ENCODE results near the gene KCNJ10.
A peak's percentile ranks its signal among the peaks of the same experiment; 100 is the strongest.

GRCh38 chr1:160046494-160047110 is 23.4 kb downstream of the KCNJ10 start:
- TF ChIP-seq, protein P1, sequence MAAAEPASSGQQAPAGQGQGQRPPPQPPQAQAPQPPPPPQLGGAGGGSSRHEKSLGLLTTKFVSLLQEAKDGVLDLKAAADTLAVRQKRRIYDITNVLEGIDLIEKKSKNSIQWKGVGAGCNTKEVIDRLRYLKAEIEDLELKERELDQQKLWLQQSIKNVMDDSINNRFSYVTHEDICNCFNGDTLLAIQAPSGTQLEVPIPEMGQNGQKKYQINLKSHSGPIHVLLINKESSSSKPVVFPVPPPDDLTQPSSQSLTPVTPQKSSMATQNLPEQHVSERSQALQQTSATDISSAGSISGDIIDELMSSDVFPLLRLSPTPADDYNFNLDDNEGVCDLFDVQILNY (CRISPR knock-in tag; IDR thresholded peaks at IDR 0.05) = no peak
- TF ChIP-seq CTCF (IDR thresholded peaks at IDR 0.05) = peak; percentile 57; the same call in 1 of the 2 replicates
- no peak for TF ChIP-seq ZNF121 (CRISPR knock-in tag; IDR thresholded peaks at IDR 0.05)
- no peak for TF ChIP-seq TEAD4 (CRISPR knock-in tag; IDR thresholded peaks at IDR 0.05)
- no peak for TF ChIP-seq IRF2 (CRISPR knock-in tag; IDR thresholded peaks at IDR 0.05; ENCODE audit: borderline replicate concordance, low read depth)
- TF ChIP-seq ZNF416 (CRISPR knock-in tag; IDR thresholded peaks at IDR 0.05) = no peak
- TF ChIP-seq, protein P2, sequence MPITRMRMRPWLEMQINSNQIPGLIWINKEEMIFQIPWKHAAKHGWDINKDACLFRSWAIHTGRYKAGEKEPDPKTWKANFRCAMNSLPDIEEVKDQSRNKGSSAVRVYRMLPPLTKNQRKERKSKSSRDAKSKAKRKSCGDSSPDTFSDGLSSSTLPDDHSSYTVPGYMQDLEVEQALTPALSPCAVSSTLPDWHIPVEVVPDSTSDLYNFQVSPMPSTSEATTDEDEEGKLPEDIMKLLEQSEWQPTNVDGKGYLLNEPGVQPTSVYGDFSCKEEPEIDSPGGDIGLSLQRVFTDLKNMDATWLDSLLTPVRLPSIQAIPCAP (CRISPR knock-in tag; IDR thresholded peaks at IDR 0.05) = no peak
- no peak for TF ChIP-seq MLX (CRISPR knock-in tag; IDR thresholded peaks at IDR 0.05)
- TF ChIP-seq ZNF423 (CRISPR knock-in tag; IDR thresholded peaks at IDR 0.05) = peak; percentile 76
- TF ChIP-seq MXD4 (CRISPR knock-in tag; IDR thresholded peaks at IDR 0.05; ENCODE audit: borderline replicate concordance) = no peak
- TF ChIP-seq ZBTB21 (CRISPR knock-in tag; IDR thresholded peaks at IDR 0.05; ENCODE audit: borderline replicate concordance) = no peak
- TF ChIP-seq FOXK1 (CRISPR knock-in tag; IDR thresholded peaks at IDR 0.05) = no peak
- TF ChIP-seq ELF4 (CRISPR knock-in tag; IDR thresholded peaks at IDR 0.05; ENCODE audit: low read depth) = no peak

All from WTC11 (cell line).